ENCODE measurements around the gene GABRG2. TPM values are rescaled to one million over a fixed set of nuclear protein-coding genes. Genes with fewer than 3 reads are reported as not detected.

The GABRG2 gene
- total RNA-seq (2013): not detected
- polyA plus RNA-seq (not detected), polyA minus RNA-seq (under 0.01 TPM in 1 of 2 replicates, not detected in the other), total RNA-seq (0 to 4.2 (median 0.07) reads per million in 11 experiments)

GRCh38 chr5:162067655-162068411, at the start of gene GABRG2:
Gene GABRG2 (plus strand): TSS chr5:162067773. CDS start chr5:162068000, 227 bp downstream.
- H3K36me3 Mint-ChIP-seq: no peaks in the 10 kb centered on the region
- Histone ChIP-seq H3K4me1 (ENCODE audit: control insufficient read depth in 1 of 2, insufficient read depth in 2 of 2, low read length in 2 of 2) (no peaks in the 10 kb centered on the region), H3K9ac (ENCODE audit: insufficient read depth, low read length, poor library complexity, severe bottlenecking) (no peak within 1 kb of the TSS), H3K27ac (ENCODE audit: low read depth in 1 of 2, low read length in 2 of 2) (no peak within 1 kb of the TSS), H4K20me1 (ENCODE audit: insufficient read depth, low read length) (no peaks in the 10 kb centered on the region), H3K36me3 (replicated peaks in 1 of 2; ENCODE audit: control insufficient read depth in 1 of 2, insufficient read depth in 2 of 2, low read length in 2 of 2) (no peaks in the 10 kb centered on the region), H3K9me3 (replicated peaks in 1 of 2; ENCODE audit: control insufficient read depth in 1 of 2, insufficient read depth in 1 of 2, low read length in 2 of 2) (no peaks in the 10 kb centered on the region), H3K4me3 (replicated peaks in 1 of 3; ENCODE audit: low read depth in 2 of 3, low read length in 3 of 3) (no peak within 1 kb of the TSS), H2AFZ (ENCODE audit: insufficient read depth, low read depth, low read length, poor library complexity, severe bottlenecking) (no peak within 1 kb of the TSS), H3K27me3 (ENCODE audit: control insufficient read depth in 2 of 2, insufficient read depth in 2 of 2, low read length in 2 of 2) (peaks cover 0 to 2% of the 10 kb centered on the region in 2 donors), H3K79me2 (ENCODE audit: insufficient read depth, low read length) (no peaks in the 10 kb centered on the region), H3K4me2 (replicated peaks; ENCODE audit: extremely low read depth, low read length, poor library complexity, severe bottlenecking) (no peak within 1 kb of the TSS)
- DNase-seq: no peak
- no peaks in the 10 kb centered on the region for H3K4me1 Mint-ChIP-seq
- no peak for TF ChIP-seq CTCF (IDR thresholded peaks at IDR 0.05)
- peak within 1 kb of the TSS in 1 of 7 donors; percentile 50 for H3K27ac Mint-ChIP-seq
- peaks cover 1 to 9% (median 2%) of the 10 kb centered on the region in 3 donors for H3K27me3 Mint-ChIP-seq (ENCODE audit: low read depth in 3 of 3)
- intact Hi-C loops (cut with micrococcal nuclease): no loop called here
- H3K4me3 Mint-ChIP-seq: peak within 1 kb of the TSS in 1 of 2 donors; percentile 6
- peaks cover 0 to 12% (median 6%) of the 10 kb centered on the region in 7 donors for H3K9me3 Mint-ChIP-seq
- 23% methylated on average over 7 of the region's 21 CpGs for WGBS (ENCODE audit: insufficient coverage)

- WGBS (ENCODE audit: insufficient coverage): 86% methylated on average over 1 of the region's 2 CpGs
- Histone ChIP-seq H3K4me2 (replicated peaks; ENCODE audit: extremely low read depth, low read length, poor library complexity, severe bottlenecking) (no peak overlapping the region), H3K4me3 (replicated peaks in 1 of 3; ENCODE audit: low read depth in 2 of 3, low read length in 3 of 3) (no peak overlapping the region), H2AFZ (ENCODE audit: insufficient read depth, low read depth, low read length, poor library complexity, severe bottlenecking) (no peak overlapping the region), H3K27ac (ENCODE audit: low read depth in 1 of 2, low read length in 2 of 2) (no peak overlapping the region), H3K4me1 (ENCODE audit: control insufficient read depth in 1 of 2, insufficient read depth in 2 of 2, low read length in 2 of 2) (no peaks in the 10 kb centered on the region), H3K9ac (ENCODE audit: insufficient read depth, low read length, poor library complexity, severe bottlenecking) (no peak overlapping the region), H3K36me3 (replicated peaks in 1 of 2; ENCODE audit: control insufficient read depth in 1 of 2, insufficient read depth in 2 of 2, low read length in 2 of 2) (no peaks in the 10 kb centered on the region), H3K79me2 (ENCODE audit: insufficient read depth, low read length) (no peaks in the 10 kb centered on the region), H4K20me1 (ENCODE audit: insufficient read depth, low read length) (no peaks in the 10 kb centered on the region), H3K27me3 (ENCODE audit: control insufficient read depth in 2 of 2, insufficient read depth in 2 of 2, low read length in 2 of 2) (no peaks in the 10 kb centered on the region), H3K9me3 (replicated peaks in 1 of 2; ENCODE audit: control insufficient read depth in 1 of 2, insufficient read depth in 1 of 2, low read length in 2 of 2) (peaks cover 0 to 8% of the 10 kb centered on the region in 2 donors)
- H3K27me3 Mint-ChIP-seq (ENCODE audit: low read depth in 3 of 3): no peaks in the 10 kb centered on the region
- no peaks in the 10 kb centered on the region for H3K4me1 Mint-ChIP-seq
- intact Hi-C loops (cut with micrococcal nuclease): no loop called here
- H3K9me3 Mint-ChIP-seq: peaks cover 0 to 4% (median 2%) of the 10 kb centered on the region in 7 donors
- H3K4me3 Mint-ChIP-seq: no peak overlapping the region
- DNase-seq: no peak
- H3K36me3 Mint-ChIP-seq: no peaks in the 10 kb centered on the region
- no peak overlapping the region for H3K27ac Mint-ChIP-seq
- TF ChIP-seq CTCF (IDR thresholded peaks at IDR 0.05): no peak
These were observed 42.3 kb upstream of the GABRG2 start for GRCh38 chr5:162025312-162025711.

All from CD14-positive monocyte (primary cell).